Fibroblast of mammary gland (primary cell): ENCODE data around the gene SLC39A11.
"Not testable (repeated sequence)": the region's sequence is repeated elsewhere in the genome, so short reads cannot be mapped to it uniquely, and the experiment has no call there.

Source experiments
- DNase-seq: peaks from one replicate; pipeline ENCODE4 v3.0.0-alpha.2; 2010; ENCODE audit warnings: low read depth
- H3K4me3 ChIP-seq: 2 replicates; pipeline ENCODE4 v1.5.1; 2011; ENCODE audit warnings: low read depth, mild to moderate bottlenecking, low read length, moderate library complexity; ENCODE audit not compliant: control insufficient read depth
- CTCF ChIP-seq: conservative IDR thresholded peaks from 2 replicates; pipeline ENCODE4 v1.5.1; 2011; ENCODE audit warnings: low read depth, low read length, inconsistent platforms; ENCODE audit not compliant: control insufficient read depth, insufficient read depth

SLC39A11 gene

GRCh38 chr17:72826602-72827001, 265.9 kb downstream of the SLC39A11 start:
- H3K4me3 ChIP-seq: no peak overlapping the region
- TF ChIP-seq CTCF: peak; percentile 7
- DNase-seq: peak; percentile 56

GRCh38 chr17:72826059-72826458, 266.4 kb downstream of the SLC39A11 start:
- H3K4me3 ChIP-seq, DNase-seq: not testable (repeated sequence)

- no peak for TF ChIP-seq CTCF
- H3K4me3 ChIP-seq: no peak overlapping the region
- no peak for DNase-seq
Measured at GRCh38 chr17:72825218-72825617, 267.3 kb downstream of the SLC39A11 start.

- DNase-seq, H3K4me3 ChIP-seq: not testable (repeated sequence)
Measured at GRCh38 chr17:72824267-72824666, 268.2 kb downstream of the SLC39A11 start.

GRCh38 chr17:72822358-72823023, 270.0 kb downstream of the SLC39A11 start:
- TF ChIP-seq CTCF: no peak
- no peak for DNase-seq
- H3K4me3 ChIP-seq: no peak overlapping the region

GRCh38 chr17:72816406-72816805, 276.1 kb downstream of the SLC39A11 start:
- DNase-seq: no peak
- no peak for TF ChIP-seq CTCF

GRCh38 chr17:72813481-72813880, 279.0 kb downstream of the SLC39A11 start:
- no peak for TF ChIP-seq CTCF
- no peak for DNase-seq
- no peak overlapping the region for H3K4me3 ChIP-seq

More at GRCh38 chr17:72816406-72816805, 276.1 kb downstream of the SLC39A11 start:
- no peak overlapping the region for H3K4me3 ChIP-seq

- DNase-seq: peak; percentile 80
- no peak overlapping the region for H3K4me3 ChIP-seq
- no peak for TF ChIP-seq CTCF
Measured at GRCh38 chr17:72812823-72813222, 279.7 kb downstream of the SLC39A11 start.
